Measurements from ENCODE around the gene SOX3. TPM values are rescaled to one million over a fixed set of nuclear protein-coding genes. Genes with fewer than 3 reads are reported as not detected.

SOX3 gene
- not detected in 2 replicates for total RNA-seq

DNA sequence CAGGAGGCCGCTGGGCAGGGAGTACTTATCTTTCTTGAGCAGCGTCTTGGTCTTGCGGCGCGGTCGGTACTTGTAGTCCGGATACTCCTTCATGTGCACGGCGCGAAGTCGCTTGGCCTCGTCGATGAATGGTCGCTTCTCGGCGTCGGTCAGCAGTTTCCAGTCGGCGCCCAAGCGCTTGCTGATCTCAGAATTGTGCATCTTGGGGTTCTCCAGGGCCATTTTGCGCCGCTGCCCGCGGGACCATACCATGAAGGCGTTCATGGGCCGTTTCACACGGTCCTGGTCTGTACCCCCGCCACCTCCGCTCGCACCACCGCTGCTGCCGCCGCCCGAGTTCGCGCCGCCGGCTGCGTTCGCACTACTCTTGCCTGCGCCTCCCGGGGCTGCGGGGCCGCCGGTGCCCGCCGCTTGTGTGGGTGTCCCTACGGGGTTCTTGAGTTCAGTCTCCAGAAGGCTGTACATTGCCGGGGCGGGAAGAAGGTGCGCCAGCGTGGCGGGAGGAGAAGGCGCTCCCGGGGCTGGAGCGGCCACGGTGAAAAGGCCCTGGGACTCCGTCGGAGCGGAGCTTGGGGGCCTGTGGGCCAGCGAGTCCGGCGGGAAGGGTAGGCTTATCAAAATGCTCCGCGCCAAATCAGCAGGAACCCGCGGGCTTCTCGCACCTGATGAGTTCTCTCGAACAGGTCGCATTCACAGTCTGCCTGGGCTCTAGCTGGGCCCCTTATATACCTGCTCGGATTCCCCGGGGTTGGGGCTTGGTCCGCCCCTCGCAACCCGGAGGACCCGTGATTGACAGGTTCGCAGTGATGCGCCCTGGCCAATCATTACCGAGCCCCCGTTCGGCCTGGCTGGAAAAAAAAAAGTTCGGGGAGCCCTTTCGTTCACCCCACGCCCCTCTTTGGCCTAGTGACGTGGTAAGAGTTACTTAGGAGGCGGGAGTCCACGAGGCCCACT is at the start of gene SOX3:
TSS of gene SOX3 (minus strand) at position 699 of the 954 bp plus-strand sequence. CDS start at position 690, 9 bp downstream.

Other genes starting within 250 kb of the SOX3 start
- gene LINC00632, start 204.7 kb upstream of the SOX3 start, total RNA-seq, result 22.1 and 30.2 TPM in 2 replicates

Measured in epithelial cell of alveolus of lung (primary cell).